Testis (tissue), 2 donors: ENCODE measurements around the gene STXBP2.

Experiments used
- POLR2A ChIP-seq: fragments of 450-650 bp; IDR thresholded peaks from one replicate; pipeline ENCODE4 v1.6.1; 2017; ENCODE audit warnings: antibody characterized with exemption, mild to moderate bottlenecking, moderate library complexity
- TF ChIP-seq, protein P1 (sequence below), 3 experiments: fragments of 450-650 bp in 2 of 3; fragments of 200-600 bp in 1 of 3; sonication (generic) in 1 of 3; IDR thresholded peaks; one replicate each; pipeline ENCODE4 v1.5.1; 2016 to 2019; ENCODE audit warnings: antibody characterized with exemption in 3 of 3, mild to moderate bottlenecking in 2 of 3, moderate library complexity in 1 of 3

DNA sequence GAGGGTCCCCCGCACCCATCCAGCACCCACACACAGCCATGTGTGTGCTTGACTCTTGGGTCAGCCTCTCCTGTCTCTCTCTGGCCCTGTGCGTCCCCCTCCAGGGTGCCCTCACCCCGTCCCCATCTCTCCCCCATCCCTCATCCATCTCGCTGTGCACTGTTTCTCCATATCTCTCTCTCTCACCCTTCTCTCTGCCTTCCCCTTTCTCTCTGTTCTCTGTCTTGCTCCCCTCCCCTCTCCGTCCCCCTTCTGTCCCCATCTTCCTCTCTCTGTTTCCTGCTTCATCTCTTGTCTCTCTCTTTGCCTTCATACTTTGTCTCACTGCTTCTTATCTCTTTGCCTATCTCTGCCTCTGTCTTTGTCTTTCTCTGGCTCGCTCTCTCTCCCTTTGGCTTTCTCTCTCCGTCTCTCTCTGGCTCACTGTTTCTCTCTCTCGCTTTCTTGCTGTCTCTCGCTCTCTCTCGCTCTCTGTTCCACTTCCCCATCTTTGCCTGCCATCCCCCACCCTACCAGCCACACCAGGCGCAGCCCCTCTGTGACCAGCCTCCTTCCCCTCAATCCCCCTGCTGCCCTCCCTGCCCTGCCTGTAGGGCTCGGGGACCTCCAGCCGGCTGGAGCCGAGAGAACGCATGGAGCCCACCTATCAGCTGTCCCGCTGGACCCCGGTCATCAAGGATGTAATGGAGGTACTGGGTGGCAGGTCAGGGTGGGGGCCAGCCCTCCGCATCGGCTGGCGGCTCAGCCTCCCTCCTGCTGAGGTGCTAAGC, 8.9 kb downstream of the STXBP2 start:
- TF ChIP-seq, protein P1, sequence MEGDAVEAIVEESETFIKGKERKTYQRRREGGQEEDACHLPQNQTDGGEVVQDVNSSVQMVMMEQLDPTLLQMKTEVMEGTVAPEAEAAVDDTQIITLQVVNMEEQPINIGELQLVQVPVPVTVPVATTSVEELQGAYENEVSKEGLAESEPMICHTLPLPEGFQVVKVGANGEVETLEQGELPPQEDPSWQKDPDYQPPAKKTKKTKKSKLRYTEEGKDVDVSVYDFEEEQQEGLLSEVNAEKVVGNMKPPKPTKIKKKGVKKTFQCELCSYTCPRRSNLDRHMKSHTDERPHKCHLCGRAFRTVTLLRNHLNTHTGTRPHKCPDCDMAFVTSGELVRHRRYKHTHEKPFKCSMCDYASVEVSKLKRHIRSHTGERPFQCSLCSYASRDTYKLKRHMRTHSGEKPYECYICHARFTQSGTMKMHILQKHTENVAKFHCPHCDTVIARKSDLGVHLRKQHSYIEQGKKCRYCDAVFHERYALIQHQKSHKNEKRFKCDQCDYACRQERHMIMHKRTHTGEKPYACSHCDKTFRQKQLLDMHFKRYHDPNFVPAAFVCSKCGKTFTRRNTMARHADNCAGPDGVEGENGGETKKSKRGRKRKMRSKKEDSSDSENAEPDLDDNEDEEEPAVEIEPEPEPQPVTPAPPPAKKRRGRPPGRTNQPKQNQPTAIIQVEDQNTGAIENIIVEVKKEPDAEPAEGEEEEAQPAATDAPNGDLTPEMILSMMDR (IDR thresholded peaks at IDR 0.05), result no peak
- no peak for TF ChIP-seq POLR2A
